SH-SY5Y (cell line): ENCODE data around the gene SPSB4.

ENCODE experiments used
- GATA2 ChIP-seq: IDR thresholded peaks from 2 replicates; pipeline ENCODE4 v1.6.1; 2011; ENCODE audit warnings: mild to moderate bottlenecking, low read depth, low read length
- GATA3 ChIP-seq: IDR thresholded peaks from 2 replicates; pipeline ENCODE4 v1.6.1; 2011; ENCODE audit warnings: low read depth, mild to moderate bottlenecking, low read length, moderate library complexity

Gene SPSB4

GRCh38 chr3:141050576-141051442 lies at the start of gene SPSB4:
Gene SPSB4 (plus strand): TSS chr3:141051347. CDS start chr3:141066105, 14,758 bp downstream.
- TF ChIP-seq GATA3 (no peak), GATA2 (no peak)

- no peak for TF ChIP-seq GATA2
- TF ChIP-seq GATA3, result no peak
Measured at GRCh38 chr3:141006344-141006743, 44.8 kb upstream of the SPSB4 start.

DNA sequence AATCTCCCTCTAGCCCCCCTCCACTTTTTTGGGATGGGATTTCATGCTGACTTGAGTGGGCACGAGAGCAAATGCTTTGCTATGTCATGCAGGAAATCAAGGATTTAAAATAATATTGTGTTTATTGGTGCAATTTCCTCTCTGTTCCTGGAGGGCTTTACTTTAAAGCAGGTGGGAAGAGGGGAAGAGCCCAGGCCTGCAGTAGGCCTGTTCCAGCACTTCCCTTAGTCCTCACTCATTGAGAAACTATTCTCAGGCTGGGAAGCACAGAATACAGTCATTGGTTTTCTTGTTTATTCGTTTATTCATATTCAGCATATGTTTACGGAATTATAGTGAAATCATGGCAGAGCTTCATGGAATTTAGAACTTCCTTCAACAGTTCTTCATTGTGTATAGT lies 41.7 kb upstream of the SPSB4 start:
- TF ChIP-seq GATA2, result no peak
- TF ChIP-seq GATA3, result no peak

DNA sequence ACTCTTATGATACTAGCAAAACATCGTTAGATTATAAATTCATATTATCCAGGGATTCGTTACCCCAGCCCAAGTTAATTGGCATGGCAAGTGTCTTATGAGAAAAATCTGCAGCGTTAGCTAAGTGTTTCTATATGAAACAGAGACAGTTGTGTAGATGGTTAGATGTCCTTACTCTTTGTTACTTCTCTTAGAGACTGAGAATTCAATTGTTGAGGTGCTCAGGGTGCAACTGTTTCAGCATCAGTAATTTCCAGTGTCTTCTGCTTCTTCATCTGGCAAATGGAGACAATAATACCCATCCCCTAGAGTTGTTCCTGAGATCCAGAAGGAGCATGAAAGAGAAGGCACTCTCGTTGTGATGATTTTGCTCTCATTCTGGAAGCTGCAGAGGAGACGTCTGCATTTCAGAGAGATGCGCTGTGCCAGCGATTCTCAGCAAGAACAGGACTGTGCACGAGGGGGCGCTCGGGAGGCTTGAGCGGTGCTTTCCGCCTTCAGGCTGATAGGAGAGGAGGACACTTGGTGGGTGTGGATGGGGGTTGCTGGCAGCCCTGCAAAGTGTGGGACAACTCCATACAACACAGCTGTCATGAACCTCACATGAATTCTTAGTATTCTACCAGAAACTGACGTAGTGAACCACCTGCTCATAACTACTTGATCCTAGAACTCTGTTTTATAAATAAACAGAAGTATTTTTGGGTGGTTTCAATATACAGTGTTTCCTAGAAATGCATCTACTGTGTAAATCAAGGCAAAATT lies 39.7 kb upstream of the SPSB4 start:
- TF ChIP-seq GATA3 (no peak), GATA2 (no peak)

DNA sequence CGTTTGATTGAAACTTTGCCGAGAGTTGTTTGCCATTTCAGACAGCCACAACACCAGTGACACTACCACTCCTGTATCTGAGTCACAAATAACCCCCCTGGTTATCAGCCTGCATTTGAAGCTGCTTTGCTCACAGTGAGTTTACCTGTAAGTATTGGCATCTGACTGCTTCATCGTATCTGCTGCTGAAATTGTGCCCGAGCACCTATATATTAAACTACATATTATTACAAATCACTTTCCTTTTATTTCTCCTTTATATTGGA lies 39.2 kb upstream of the SPSB4 start:
- no peak for TF ChIP-seq GATA3
- TF ChIP-seq GATA2, result no peak

- TF ChIP-seq GATA2 (no peak), GATA3 (no peak)
Measured at GRCh38 chr3:141012571-141012970, 38.6 kb upstream of the SPSB4 start.

GRCh38 chr3:141015481-141015880 lies 35.7 kb upstream of the SPSB4 start:
- TF ChIP-seq GATA3, result no peak
- no peak for TF ChIP-seq GATA2

DNA sequence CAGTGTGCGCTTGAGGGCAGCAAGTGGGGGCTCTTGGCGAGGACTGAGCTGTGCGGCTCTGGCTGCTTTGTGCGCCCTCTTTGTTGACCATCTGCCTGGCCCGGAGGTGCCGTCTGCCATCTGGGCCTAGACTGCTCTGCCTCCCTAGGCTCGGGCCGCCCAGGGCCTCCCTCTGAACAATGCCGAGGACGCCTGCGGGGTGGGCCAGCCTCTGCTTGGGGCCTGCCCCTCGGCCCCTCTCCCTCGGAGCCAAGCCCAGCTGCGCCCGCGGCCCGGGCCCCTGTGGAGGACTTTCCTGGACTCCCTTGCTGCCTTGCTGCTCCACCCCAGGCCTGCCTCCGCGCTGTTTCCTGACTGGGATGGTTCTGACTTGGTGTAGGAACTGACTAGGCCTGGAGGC lies 31.9 kb upstream of the SPSB4 start:
- TF ChIP-seq GATA2 (no peak), GATA3 (no peak)

DNA sequence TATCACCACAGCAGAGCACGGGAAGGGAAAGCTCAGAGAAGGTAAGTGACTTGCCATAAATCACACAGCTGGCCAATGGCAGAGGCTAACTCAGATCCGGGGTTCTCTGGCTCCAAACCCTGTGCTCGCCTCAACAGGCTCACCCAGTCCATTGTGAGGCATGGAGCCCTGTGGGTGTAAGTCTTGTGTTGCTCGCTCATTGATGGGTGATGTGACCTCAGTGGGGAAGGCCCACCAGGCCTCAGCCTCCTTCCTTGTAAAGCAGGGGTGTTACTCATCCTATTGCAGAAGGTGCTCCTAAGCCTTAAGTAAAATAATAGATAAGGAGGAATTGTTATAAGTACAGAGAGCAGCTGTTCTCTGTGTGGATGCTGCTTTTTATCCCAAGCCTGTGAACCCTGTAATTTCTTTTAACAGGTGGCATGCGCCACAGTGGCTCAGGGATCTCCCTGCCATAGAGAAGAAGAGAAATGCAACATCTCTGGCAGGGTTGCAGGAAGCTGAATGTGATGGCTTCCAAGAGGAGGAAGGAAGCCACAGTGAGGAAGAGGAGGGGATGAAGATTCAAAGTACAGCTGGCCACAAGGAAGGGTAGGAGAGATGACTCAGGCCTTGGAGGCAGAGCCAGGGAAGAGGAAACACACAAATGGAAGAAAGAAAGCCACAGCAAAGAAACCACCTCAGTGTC lies 30.9 kb upstream of the SPSB4 start:
- TF ChIP-seq GATA2 (no peak), GATA3 (no peak)

GRCh38 chr3:141021261-141021660 lies 29.9 kb upstream of the SPSB4 start:
- TF ChIP-seq GATA2, result no peak

- no peak for TF ChIP-seq GATA3
- TF ChIP-seq GATA2, result no peak
Measured at GRCh38 chr3:141030296-141030695, 20.9 kb upstream of the SPSB4 start.

DNA sequence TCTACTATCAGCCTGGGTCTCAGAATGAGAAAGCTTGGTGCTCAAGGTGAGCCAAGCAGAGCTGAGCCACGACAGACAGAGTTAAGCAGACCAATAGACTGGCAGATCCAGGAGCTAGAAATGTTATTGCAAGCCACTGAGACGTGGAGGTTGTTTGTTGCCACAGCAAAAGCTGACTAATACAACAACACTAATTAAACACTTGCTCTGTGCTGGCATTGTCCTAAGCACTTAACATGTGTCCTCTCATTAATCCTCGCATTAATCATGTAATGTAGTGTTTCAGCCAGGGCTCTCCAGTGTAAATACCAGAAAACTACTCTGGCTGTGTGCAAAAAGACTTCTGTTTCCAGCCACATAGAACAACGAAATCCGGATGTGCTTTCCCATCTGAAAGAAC lies 11.6 kb upstream of the SPSB4 start:
- TF ChIP-seq GATA3, result no peak
- no peak for TF ChIP-seq GATA2

DNA sequence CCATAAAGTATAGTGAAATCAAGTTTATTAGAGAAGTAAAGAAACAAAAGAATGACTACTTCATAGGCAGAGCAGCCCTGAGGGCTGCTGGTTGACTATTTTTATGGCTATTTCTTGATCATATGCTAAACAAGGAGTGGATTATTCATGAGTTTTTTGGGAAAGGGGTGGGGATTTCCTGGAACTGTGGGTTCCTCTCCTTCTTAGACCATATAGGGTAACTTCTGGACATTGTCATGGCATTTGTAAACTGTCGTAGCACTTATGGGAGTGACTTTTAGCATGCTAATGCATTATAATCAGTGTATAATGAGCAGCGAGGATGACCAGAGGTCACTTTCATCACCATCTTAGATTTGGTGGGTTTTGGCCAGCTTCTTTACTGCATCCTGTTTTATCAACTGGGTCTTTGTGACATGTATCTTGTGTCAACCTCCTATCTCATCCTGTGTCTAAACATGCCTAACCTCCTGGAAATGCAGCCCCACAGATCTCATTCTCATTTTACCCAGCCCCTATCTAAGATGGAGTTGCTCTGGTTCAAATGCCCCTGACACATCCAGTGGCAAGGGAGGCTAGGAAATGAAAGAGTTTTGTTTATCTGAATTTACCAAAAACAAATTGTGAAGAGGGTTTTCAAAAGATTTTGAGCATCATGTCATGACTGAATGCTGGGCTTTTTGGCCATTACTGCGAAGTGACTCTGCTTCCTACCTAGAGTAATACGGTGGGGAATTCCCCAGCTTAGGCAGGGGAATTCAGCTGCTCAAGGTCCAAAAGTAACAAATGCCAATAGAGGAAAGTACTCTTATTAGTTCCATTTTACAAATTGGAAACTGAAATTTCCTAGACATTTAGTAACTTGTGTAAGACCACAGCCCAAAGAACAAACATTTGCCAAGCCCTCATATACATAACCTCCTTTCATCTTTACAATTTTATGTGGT lies 6.2 kb upstream of the SPSB4 start:
- no peak for TF ChIP-seq GATA2
- TF ChIP-seq GATA3, result no peak

DNA sequence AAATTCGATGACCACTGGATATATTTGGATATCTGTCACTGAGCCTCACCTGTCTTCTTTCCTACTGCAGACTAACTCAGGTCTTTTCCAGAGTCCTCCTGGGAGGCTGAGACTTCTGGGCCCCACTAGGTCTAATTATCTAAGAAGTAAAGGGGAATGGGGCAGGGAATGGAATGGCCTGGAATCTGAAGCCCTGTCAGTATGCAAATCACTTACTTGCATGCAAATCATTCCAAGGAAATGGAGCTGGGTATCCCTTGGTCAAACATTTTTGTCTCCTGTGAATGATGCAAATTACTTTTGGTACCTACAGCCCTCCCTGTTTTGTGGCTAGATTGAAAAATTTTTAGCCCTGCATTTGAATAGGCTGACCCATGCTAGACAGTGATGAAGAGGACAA lies 5.3 kb upstream of the SPSB4 start:
- TF ChIP-seq GATA3 (no peak), GATA2 (no peak)
